Measurements from ENCODE around the gene CSNK1D.

Gene CSNK1D

GRCh38 chr17:82226809-82227628 is 46.5 kb downstream of the CSNK1D start:
- DNase-seq, result no peak

DNA sequence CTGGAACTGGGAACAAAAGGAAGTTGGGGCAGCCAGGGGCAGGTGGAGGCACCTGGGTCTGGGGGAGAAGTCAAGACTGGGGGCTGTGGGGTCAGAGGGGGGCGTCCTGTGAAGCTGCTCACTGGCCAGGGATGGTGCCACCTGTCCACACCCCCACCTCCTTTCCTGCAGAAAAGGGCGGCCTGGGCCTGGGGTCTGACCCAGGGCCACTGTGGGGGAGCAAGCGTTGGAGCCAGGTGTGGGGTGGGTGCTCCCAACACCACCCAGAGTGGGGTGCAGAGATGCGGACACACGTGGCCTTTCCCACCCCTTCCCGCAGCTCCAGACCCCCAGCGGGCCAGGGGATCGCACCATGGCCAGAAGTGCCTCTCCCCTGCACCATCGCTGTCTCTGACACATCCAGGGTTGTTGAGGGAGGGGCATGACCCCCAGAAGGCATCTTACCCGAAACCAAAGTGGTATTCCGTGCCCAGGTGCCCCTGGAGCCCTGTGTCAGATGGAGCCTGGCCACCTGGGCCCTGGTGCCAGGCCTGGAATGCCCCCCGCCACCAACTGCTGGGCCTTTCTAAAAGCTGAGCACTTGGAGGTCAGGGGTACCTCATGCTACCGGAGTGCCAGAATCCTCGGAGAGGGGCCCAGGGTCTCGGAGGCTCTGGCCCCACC is 47.2 kb downstream of the CSNK1D start:
- DNase-seq, result no peak

GRCh38 chr17:82225368-82226029 is 48.0 kb downstream of the CSNK1D start:
- DNase-seq, result no peak

DNA sequence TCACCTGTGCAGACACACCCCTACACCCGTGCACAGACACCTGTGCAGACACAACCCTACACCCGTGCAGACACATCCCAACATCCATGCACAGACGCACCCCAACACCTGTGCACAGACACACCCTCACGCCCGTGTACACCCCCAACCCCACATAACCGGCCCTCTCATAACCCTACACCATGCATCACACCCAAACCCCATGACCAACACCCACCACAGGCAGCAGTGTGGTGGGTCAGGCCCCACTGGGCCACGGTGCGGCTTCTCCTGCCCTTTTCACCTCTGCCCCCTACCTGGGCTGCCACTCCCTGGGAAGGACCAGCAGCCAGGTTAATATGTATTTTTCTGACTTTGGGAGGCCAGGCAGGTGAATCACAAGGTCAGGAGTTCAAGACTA is 48.8 kb downstream of the CSNK1D start:
- no peak for DNase-seq

DNA sequence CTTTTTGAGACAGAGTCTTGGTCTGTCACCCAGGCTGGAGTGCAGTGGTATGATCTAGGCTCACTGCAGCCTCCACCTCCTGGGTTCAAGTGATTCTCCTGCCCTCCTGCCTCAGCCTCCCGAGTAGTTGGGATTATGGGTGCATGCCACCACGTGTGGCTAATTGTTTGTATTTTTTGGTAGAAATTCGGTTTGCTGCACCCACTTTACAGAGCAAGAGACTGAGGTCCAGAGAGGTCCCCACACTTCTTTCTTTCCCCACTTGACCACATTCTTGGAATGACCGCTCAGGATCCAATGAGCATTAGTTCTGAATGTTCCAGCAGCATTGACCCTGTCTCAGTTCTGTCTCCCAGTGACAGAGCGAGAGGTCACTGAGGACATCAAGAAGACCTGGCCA is 50.0 kb downstream of the CSNK1D start:
- DNase-seq, result no peak

- no peak for DNase-seq
These were observed 50.7 kb downstream of the CSNK1D start for GRCh38 chr17:82222816-82223215.

DNA sequence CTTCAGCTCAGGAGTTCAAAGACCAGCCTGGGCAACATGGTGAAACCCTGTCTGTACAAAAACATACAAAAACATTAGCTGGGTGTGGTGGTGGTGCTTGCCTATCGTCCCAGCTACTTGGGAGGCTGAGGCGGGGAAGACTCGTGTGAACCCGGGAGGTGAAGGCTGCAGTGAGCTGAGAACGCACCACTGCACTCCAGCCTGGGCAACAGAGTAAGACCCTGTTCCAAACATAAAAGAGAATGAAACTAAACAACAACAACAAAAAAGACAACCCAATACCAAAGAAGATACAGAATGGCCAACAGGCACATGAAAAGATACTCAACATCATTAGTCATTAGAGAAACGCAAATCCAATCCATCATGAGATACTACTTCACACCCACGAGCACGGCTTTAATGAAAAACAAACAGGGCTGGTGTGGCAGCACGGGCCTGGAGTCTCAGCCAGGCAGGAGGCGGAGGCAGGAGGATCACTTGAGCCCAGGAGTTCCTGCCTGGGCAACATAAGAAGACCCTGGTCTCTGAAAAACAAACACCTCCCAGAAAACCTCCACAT is 52.1 kb downstream of the CSNK1D start:
- no peak for DNase-seq

DNA sequence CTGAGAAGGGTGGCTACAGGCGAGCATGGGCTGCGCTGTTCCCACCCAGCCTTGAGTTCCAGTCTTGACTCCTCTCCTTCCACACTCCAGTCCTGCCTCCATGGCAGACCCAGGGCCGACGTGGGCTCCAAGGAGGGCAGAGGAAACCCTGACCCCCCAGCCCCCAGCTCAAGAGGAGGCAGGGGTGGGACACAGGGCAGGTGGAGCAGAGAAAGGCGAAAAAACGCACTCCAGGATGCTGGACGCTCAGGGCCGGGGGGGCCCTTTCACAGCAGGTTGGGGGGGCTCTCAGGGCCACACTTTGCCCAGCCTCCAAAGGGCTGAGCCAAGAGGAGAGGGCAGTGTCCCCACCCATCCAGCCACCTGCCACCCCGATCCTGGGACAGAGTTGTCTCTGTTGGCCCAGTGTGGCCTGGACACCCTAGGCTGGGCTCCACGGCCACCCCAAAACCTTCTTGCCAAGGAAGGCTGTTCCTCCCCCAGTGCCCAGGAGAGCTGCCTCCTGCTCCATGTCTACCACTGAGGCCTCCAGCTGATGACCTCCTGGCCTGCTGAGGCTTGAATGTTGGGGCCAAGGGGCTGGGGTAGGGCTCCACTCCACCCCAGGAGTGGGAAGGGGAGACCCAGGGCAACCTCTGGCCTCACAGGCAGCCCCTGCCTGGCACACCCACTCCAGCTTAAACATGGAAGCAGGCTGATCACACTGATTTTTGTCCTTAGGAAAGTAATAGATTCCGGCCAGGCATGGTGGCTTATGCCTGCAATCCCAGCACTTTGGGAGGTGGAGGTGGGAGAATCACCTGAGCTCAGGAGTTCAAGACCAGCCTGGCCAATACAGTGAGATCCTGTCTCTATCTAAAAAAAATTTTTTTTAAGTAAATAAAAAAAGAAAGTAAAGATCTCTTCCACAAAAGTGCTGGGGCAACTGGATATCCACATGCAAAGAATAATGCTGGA is 53.5 kb downstream of the CSNK1D start:
- no peak for DNase-seq

DNA sequence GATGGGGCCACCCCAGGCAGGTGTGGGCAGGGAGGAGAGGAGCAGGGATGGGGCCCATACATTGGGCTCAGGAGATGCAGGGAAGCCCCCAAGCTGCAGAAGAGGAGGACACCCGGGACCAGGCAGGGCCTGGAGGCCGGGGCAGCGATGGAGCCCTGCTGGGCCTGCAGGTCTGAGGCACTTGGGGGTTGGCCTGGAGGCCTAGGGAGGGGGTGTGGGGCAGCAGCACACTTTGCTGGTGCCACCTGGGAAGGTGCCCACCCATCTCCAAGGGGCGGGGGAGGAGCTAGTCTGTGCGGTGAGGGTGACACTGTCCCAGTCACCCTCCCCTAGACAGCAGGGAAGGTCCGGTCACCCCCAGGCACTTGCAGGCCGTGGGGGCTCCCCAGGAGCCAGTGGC is 54.4 kb downstream of the CSNK1D start:
- DNase-seq, result no peak

- no peak for DNase-seq
These were observed 55.0 kb downstream of the CSNK1D start for GRCh38 chr17:82218349-82219075.

DNA sequence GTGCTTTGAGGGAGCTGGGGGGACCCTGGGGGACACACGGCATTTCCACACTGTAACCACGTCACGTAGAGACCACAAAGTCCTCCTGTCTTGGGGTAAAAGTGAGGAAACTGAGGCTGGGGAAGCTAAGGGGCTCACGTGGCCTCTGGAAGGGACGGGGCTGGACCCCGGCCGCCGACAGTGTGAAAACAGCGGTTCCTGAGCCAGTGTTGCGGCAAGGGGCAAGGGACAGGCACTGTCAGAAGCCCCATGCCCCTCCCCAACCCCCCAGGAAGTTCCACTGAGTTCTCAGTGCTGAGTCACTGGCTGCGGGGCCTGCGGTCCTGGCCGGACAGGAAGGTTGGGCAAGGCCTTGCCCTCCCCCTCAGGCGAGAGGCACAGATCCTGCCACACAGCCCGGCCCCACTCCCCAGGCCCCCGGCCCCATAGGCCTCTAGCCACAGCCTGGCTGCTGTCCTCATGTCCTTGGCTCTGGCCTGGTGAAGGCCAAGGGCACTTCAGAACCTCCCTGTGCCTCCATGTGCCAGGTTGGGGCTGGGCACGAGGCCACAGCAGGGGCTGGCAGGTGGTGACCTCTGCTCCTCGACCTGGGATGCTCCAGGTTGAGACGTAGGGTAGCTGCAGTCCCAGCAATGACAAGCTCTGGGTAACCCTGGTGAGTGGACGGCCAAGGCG is 55.8 kb downstream of the CSNK1D start:
- no peak for DNase-seq

GRCh38 chr17:82217120-82217529 is 56.4 kb downstream of the CSNK1D start:
- no peak for DNase-seq

DNA sequence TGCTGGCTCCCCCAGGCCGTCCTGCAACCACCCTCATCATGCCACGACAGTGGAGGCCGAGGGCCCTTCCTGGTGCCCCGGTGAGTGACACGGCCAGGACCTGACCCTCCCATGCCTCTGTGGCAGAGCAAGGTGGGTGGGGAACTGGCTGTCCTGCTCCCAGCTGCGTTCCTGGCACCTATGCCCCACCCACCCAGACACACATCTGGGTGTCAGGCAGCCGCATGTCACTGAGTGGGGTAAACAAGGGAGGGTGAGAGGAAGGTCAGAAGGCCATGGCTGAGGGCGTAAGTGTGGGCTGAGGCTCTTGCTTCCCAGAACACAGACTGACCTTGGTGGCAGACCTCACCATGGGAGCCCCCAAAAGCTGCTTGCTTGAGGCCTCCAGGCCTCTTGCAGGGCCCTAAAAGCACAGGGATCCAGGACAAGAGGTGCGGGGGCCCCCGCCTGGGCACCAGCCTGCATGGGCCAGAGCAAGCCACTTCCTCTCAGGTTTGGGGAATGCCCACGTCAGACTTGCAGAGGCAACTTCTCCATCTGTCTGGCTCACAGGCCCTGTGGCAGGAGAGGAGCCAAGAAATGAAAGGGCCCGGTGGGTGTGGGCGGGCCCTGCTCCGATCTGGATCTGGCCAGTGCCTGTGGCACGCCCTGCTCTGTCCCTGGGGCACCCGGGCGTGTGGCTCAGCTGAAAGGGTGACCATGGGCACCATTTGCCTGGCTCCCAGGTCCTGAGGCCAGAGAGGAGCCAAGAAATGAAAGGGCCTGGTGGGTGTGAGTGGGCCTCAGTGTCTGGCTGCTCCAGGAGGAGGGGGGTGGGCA is 57.0 kb downstream of the CSNK1D start:
- DNase-seq, result no peak

DNA sequence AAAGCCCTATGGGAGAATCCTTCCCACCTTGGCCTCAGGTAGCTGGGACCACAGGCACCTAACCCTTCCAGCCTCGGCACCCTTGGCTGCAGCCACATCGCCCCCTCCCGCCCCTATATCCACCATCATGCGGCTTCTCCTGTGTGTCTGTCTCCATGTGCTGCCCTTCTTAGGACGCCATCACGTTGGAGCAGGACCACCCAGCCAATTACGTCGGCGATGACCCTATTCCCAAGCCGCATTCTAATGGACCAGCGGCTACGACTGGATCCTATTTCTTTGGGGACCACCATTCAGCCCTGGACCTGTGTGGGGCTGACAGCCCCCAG is 57.6 kb downstream of the CSNK1D start:
- no peak for DNase-seq

DNA sequence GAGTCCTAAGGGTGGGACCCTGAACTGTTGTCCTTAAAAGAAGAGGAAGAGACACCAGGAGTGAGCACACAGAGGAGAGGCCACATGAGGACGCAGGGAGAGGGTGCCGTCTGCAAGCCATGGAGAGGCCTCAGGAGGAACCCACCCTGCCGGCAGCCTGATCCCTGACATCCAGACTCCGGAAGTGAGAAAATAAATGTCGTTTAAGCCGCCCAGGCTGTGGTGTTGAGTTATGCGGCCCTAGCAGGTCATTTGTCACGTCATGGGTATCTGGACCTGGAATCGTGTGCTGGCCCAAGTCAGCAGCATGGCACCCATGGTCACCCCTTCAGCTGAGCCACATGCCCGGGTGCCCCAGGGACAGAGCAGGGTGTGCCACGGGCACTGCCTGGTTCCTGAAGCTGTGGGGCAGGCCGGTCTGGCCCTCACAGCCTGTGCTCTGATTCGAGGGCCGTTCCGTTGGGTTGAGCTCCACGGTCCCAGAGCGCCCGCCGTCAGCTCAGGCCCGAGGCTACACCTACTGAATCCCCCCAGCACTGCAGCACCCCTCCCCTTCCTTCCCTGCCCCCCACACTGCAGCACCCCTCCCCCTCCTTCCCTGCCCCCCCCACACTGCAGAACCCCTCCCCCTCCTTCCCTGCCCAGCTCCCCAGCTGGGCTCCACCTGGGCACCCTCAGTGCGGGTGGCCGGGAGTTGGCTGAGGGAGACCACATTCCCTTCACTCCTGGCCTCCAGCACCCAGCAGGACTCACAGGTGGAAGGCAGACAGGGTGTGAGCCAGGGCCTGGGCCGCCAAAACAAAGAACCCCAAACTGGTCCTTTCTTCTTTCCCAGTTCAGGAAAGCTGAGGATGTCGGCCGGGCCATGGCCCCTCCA is 58.2 kb downstream of the CSNK1D start:
- DNase-seq, result no peak

- no peak for DNase-seq
These were observed 59.4 kb downstream of the CSNK1D start for GRCh38 chr17:82214012-82214628.

GRCh38 chr17:82213251-82214011 is 60.1 kb downstream of the CSNK1D start:
- DNase-seq, result no peak
